ENCODE data around the gene SMIM7. TPM values are rescaled to one million over a fixed set of nuclear protein-coding genes. Genes with fewer than 3 reads are reported as not detected.

SMIM7 gene
- total RNA-seq, 1 experiment from 2014 or later, result 66.4 TPM

DNA sequence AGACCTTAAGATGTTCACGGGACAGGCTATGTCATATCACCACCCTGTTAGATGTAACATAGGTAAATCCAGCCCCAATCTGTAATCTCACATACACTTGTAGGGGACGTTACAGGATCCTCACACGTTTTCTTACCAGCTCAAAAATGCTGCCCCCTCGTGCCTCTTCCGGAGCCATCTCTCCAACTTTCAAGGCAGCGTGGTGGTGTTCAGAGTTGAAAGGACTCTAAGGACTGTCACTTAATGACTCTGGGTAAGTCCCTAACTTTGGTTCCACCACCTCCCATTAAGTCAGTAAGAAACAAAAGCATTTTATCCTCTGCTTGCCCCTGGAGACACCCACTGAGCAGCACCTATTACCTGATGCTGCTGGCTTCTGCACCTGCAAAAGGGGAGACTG lies 36.4 kb downstream of the SMIM7 start:
- TF ChIP-seq ZFX (IDR thresholded peaks at IDR 0.05) (no peak), FOSL1 (IDR thresholded peaks at IDR 0.05; ENCODE audit: low read depth) (no peak), ZNF274 (IDR thresholded peaks at IDR 0.05; ENCODE audit: low read depth, low read length) (no peak), YY1 (IDR thresholded peaks at IDR 0.05; ENCODE audit: extremely low read depth, insufficient replicate concordance, low read depth, low read length) (no peak), ATF3 (IDR thresholded peaks at IDR 0.05) (no peak), REST (IDR thresholded peaks at IDR 0.05; ENCODE audit: low read depth) (no peak), EZH2phosphoT487 (IDR thresholded peaks at IDR 0.05; ENCODE audit: borderline replicate concordance) (no peak), CBX3 (IDR thresholded peaks at IDR 0.05; ENCODE audit: low read depth) (no peak), POLR2A (IDR thresholded peaks at IDR 0.05; ENCODE audit: borderline replicate concordance, extremely low read depth, insufficient read depth, insufficient read length) (no peak), CEBPB (IDR thresholded peaks at IDR 0.05; ENCODE audit: low read depth) (no peak), SP1 (IDR thresholded peaks at IDR 0.05; ENCODE audit: low read depth) (no peak), EGR1 (IDR thresholded peaks at IDR 0.05; ENCODE audit: low read depth) (no peak), POLR2AphosphoS5 (IDR thresholded peaks at IDR 0.05; ENCODE audit: low read depth, low read length) (no peak), RAD21 (IDR thresholded peaks at IDR 0.05; ENCODE audit: low read depth) (no peak), TCF7L2 (IDR thresholded peaks at IDR 0.05; ENCODE audit: borderline replicate concordance, extremely low read depth, insufficient read depth, insufficient read length) (no peak), CTCF (IDR thresholded peaks at IDR 0.05 in 2 of 3, conservative IDR thresholded peaks at IDR 0.05 in 1 of 3; ENCODE audit: borderline replicate concordance in 1 of 3, insufficient read depth in 1 of 3, low read depth in 2 of 3, low read length in 2 of 3) (no peak), EZH2 (IDR thresholded peaks at IDR 0.05) (no peak), JUND (IDR thresholded peaks at IDR 0.05) (no peak), SRF (IDR thresholded peaks at IDR 0.05; ENCODE audit: low read depth) (no peak)
- TF ChIP-seq, protein P1, sequence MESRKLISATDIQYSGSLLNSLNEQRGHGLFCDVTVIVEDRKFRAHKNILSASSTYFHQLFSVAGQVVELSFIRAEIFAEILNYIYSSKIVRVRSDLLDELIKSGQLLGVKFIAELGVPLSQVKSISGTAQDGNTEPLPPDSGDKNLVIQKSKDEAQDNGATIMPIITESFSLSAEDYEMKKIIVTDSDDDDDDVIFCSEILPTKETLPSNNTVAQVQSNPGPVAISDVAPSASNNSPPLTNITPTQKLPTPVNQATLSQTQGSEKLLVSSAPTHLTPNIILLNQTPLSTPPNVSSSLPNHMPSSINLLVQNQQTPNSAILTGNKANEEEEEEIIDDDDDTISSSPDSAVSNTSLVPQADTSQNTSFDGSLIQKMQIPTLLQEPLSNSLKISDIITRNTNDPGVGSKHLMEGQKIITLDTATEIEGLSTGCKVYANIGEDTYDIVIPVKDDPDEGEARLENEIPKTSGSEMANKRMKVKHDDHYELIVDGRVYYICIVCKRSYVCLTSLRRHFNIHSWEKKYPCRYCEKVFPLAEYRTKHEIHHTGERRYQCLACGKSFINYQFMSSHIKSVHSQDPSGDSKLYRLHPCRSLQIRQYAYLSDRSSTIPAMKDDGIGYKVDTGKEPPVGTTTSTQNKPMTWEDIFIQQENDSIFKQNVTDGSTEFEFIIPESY (IDR thresholded peaks at IDR 0.05; ENCODE audit: extremely low read depth, insufficient replicate concordance, low read length), result no peak
- Histone ChIP-seq H2AFZ (ENCODE audit: low read depth, low read length, poor library complexity, severe bottlenecking) (no peak overlapping the region), H3K27ac (ENCODE audit: low read depth, low read length) (no peak overlapping the region), H3K9ac (ENCODE audit: low read length) (no peak overlapping the region), H3K4me1 (ENCODE audit: control insufficient read depth in 1 of 2, insufficient read depth in 2 of 2, low read length in 2 of 2) (peaks cover 6% of the 10 kb centered on the region in 2 experiments), H4K20me1 (ENCODE audit: insufficient read depth) (peaks cover 11% of the 10 kb centered on the region; the same call in 1 of the 2 replicates), H3K4me2 (ENCODE audit: low read length) (no peak overlapping the region), H3K9me2 (ENCODE audit: insufficient read depth) (no peaks in the 10 kb centered on the region), H3K27me3 (ENCODE audit: insufficient read depth, low read length) (no peaks in the 10 kb centered on the region), H3K36me3 (ENCODE audit: control insufficient read depth in 1 of 2, insufficient read depth in 2 of 2, low read length in 2 of 2) (peaks cover 3 to 20% of the 10 kb centered on the region in 2 experiments; a peak in 2 of 4 replicates), H3K79me2 (ENCODE audit: insufficient read depth, low read length) (peaks cover 93% of the 10 kb centered on the region), H3K4me3 (replicated peaks in 1 of 2; ENCODE audit: low read depth in 1 of 2, low read length in 2 of 2) (no peak overlapping the region), H3K9me3 (ENCODE audit: control insufficient read depth in 1 of 2, insufficient read depth in 1 of 2, low read depth in 1 of 2, low read length in 2 of 2) (no peaks in the 10 kb centered on the region)
- intact Hi-C loops (cut with micrococcal nuclease), result no loop called here
- BruUV-seq (replicated peaks), result no TSS peak
- CTCF ChIA-PET, result no interaction called here
- DNase-seq (ENCODE audit: low read depth, low spot score) (no peak), ATAC-seq (no peak)
- POLR2A ChIA-PET, result no interaction called here
- RAD21 ChIA-PET (ENCODE audit: low non-redundant PET in 1 of 2, low total read pairs in 2 of 2, uncharacterized antibody in 2 of 2, unreplicated experiment in 2 of 2), result no interaction called here
